Measurements from ENCODE around the gene INAFM2.

INAFM2 gene

DNA sequence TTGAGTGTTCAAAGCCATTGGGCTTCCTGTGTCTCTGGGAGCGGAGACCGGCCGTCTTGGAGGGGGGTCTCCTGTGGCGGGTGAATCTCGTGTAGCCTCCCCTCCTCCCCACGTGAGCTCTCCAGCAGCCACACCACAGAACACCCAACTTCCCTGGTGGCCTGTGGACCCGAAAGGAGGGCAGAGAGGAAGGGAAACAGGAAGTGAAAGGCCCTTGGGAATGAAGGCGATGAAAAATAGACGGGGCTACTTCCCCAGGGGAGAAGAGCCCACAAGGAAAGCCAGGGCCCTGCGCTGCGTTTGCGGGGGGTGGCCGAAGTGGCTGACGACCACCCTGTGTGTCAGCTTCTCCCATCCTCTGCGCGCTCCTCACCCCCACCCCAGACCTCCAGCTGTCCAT is 46.0 kb upstream of the INAFM2 start:
- peaks cover 15 to 20% of the 10 kb centered on the region in 2 experiments for H3K4me1 ChIP-seq (ENCODE audit: control insufficient read depth in 1 of 2, insufficient read depth in 1 of 2, low read depth in 1 of 2, low read length in 1 of 2)
- H3K4me3 ChIP-seq (ENCODE audit: low read depth in 1 of 2, low read length in 1 of 2), result no peak overlapping the region
- H3K27me3 ChIP-seq, result peaks cover 44% of the 10 kb centered on the region
- no peak overlapping the region for H3K27ac ChIP-seq
- H3K36me3 ChIP-seq, result no peaks in the 10 kb centered on the region
- H3K9me3 ChIP-seq, result no peaks in the 10 kb centered on the region
- TF ChIP-seq CTCF (IDR thresholded peaks at IDR 0.05), result no peak

GRCh38 chr15:40278026-40278425 is 45.5 kb upstream of the INAFM2 start:
- Histone ChIP-seq H3K27me3 (peaks cover 49% of the 10 kb centered on the region), H3K4me1 (ENCODE audit: control insufficient read depth in 1 of 2, insufficient read depth in 1 of 2, low read depth in 1 of 2, low read length in 1 of 2) (peaks cover 20 to 24% of the 10 kb centered on the region in 2 experiments), H3K27ac (no peak overlapping the region), H3K36me3 (no peaks in the 10 kb centered on the region), H3K4me3 (ENCODE audit: low read depth in 1 of 2, low read length in 1 of 2) (no peak overlapping the region), H3K9me3 (no peaks in the 10 kb centered on the region)
- TF ChIP-seq CTCF (IDR thresholded peaks at IDR 0.05), result no peak

DNA sequence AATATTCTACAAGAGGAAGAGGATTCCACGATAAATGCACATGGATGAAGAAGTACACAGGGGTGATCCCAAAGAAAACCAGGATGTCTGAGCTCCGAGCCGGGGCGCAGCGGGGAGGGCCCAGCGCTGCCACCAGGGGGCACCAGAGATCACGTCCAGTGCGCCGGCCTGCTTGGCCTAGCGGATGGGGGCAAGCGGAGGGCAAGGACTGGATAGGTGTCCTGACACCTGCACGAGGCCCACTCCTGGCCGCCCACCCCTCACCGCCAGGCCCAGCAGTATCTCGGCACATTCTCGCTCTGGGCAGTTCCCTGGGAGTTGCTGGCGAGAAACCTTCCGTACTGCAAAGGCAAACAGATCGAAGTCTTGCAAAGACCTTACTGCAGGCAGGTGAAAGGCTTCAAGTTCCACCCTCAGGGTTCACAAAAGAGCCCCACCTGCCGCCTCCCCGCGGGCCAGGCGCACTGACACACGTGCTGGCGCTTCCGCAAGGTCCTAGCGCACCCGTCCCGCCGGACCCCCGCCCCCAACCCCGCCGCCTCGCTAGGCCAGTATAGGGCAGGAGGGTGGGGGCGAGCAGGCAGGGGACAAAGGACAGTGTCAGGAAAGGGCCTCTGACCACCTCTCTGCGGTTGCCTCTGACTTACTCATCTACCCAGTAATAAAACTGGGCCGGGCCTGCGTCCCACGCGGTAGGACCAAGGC is 43.9 kb upstream of the INAFM2 start:
- TF ChIP-seq CTCF (IDR thresholded peaks at IDR 0.05), result peak; percentile 94
- no peaks in the 10 kb centered on the region for H3K36me3 ChIP-seq
- peaks cover 61% of the 10 kb centered on the region for H3K27me3 ChIP-seq
- H3K9me3 ChIP-seq, result no peaks in the 10 kb centered on the region
- H3K4me1 ChIP-seq (ENCODE audit: control insufficient read depth in 1 of 2, insufficient read depth in 1 of 2, low read depth in 1 of 2, low read length in 1 of 2), result peaks cover 26 to 27% of the 10 kb centered on the region in 2 experiments
- no peak overlapping the region for H3K27ac ChIP-seq
- no peak overlapping the region for H3K4me3 ChIP-seq (ENCODE audit: low read depth in 1 of 2, low read length in 1 of 2)

- peaks cover 61% of the 10 kb centered on the region for H3K27me3 ChIP-seq
- H3K36me3 ChIP-seq, result peaks cover 7% of the 10 kb centered on the region
- no peak overlapping the region for H3K4me3 ChIP-seq (ENCODE audit: low read depth in 1 of 2, low read length in 1 of 2)
- TF ChIP-seq CTCF (IDR thresholded peaks at IDR 0.05), result no peak
- no peaks in the 10 kb centered on the region for H3K9me3 ChIP-seq
- peaks cover 24 to 33% of the 10 kb centered on the region in 2 experiments for H3K4me1 ChIP-seq (ENCODE audit: control insufficient read depth in 1 of 2, insufficient read depth in 1 of 2, low read depth in 1 of 2, low read length in 1 of 2)
- H3K27ac ChIP-seq, result no peak overlapping the region
Observed at GRCh38 chr15:40280260-40281056, 43.0 kb upstream of the INAFM2 start.

- no peak for TF ChIP-seq CTCF (IDR thresholded peaks at IDR 0.05)
- peaks cover 24 to 36% of the 10 kb centered on the region in 2 experiments for H3K4me1 ChIP-seq (ENCODE audit: control insufficient read depth in 1 of 2, insufficient read depth in 1 of 2, low read depth in 1 of 2, low read length in 1 of 2)
- H3K27ac ChIP-seq, result no peak overlapping the region
- peak overlapping the region; percentile 85 to 92 for H3K4me3 ChIP-seq (ENCODE audit: low read depth in 1 of 2, low read length in 1 of 2)
- peaks cover 61% of the 10 kb centered on the region for H3K27me3 ChIP-seq
- H3K9me3 ChIP-seq, result no peaks in the 10 kb centered on the region
- peaks cover 15% of the 10 kb centered on the region for H3K36me3 ChIP-seq
Observed at GRCh38 chr15:40281057-40281800, 42.3 kb upstream of the INAFM2 start.

Data from neutrophil (primary cell).